HFF-Myc (cell line): ENCODE measurements around the gene RASSF5.

Experiments
- DNase-seq: peaks from one replicate; pipeline ENCODE4 v3.0.0-alpha.2; 2011; ENCODE audit warnings: low read depth; ENCODE audit errors: extremely low read depth
- H3K4me3 ChIP-seq: replicated peaks from 2 replicates; pipeline ENCODE4 v1.5.1; 2011; ENCODE audit warnings: low read depth, mild to moderate bottlenecking, control low read depth, low read length
- TF ChIP-seq, protein P1 (sequence below): IDR thresholded peaks from 2 replicates; pipeline ENCODE4 v1.5.1; 2012; ENCODE audit warnings: mild to moderate bottlenecking, low read depth, low read length, control low read depth; ENCODE audit errors: missing control alignments

The RASSF5 gene, protein sequence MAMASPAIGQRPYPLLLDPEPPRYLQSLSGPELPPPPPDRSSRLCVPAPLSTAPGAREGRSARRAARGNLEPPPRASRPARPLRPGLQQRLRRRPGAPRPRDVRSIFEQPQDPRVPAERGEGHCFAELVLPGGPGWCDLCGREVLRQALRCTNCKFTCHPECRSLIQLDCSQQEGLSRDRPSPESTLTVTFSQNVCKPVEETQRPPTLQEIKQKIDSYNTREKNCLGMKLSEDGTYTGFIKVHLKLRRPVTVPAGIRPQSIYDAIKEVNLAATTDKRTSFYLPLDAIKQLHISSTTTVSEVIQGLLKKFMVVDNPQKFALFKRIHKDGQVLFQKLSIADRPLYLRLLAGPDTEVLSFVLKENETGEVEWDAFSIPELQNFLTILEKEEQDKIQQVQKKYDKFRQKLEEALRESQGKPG

DNA sequence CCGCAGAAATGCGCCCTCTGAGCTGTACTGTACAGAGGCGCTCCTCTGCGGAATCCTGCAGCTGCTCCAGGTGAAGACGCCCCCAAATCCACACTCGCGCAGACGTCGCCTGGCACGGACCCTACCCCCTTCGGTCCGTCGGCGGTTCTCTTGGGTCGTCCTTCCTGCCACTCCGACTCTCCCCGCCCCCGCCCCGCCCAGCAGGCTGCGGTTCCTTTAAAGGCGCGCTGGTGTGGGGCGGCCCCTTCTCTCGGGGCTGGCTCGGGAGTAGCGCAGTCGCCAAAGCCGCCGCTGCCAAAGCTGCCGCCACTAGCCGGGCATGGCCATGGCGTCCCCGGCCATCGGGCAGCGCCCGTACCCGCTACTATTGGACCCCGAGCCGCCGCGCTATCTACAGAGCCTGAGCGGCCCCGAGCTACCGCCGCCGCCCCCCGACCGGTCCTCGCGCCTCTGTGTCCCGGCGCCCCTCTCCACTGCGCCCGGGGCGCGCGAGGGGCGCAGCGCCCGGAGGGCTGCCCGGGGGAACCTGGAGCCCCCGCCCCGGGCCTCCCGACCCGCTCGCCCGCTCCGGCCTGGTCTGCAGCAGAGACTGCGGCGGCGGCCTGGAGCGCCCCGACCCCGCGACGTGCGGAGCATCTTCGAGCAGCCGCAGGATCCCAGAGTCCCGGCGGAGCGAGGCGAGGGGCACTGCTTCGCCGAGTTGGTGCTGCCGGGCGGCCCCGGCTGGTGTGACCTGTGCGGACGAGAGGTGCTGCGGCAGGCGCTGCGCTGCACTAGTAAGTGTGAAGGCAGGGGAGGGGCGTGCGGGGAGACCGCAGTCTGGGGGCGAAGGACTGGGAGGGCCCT lies at the start of gene RASSF5:
RASSF5 (plus strand) TSS at position 248 of the 846 bp plus-strand sequence; CDS start at position 320, 72 bp downstream.
- H3K4me3 ChIP-seq, result peak within 1 kb of the TSS; percentile 40
- DNase-seq, result no peak
- TF ChIP-seq, protein P1, sequence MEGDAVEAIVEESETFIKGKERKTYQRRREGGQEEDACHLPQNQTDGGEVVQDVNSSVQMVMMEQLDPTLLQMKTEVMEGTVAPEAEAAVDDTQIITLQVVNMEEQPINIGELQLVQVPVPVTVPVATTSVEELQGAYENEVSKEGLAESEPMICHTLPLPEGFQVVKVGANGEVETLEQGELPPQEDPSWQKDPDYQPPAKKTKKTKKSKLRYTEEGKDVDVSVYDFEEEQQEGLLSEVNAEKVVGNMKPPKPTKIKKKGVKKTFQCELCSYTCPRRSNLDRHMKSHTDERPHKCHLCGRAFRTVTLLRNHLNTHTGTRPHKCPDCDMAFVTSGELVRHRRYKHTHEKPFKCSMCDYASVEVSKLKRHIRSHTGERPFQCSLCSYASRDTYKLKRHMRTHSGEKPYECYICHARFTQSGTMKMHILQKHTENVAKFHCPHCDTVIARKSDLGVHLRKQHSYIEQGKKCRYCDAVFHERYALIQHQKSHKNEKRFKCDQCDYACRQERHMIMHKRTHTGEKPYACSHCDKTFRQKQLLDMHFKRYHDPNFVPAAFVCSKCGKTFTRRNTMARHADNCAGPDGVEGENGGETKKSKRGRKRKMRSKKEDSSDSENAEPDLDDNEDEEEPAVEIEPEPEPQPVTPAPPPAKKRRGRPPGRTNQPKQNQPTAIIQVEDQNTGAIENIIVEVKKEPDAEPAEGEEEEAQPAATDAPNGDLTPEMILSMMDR, result no peak

DNA sequence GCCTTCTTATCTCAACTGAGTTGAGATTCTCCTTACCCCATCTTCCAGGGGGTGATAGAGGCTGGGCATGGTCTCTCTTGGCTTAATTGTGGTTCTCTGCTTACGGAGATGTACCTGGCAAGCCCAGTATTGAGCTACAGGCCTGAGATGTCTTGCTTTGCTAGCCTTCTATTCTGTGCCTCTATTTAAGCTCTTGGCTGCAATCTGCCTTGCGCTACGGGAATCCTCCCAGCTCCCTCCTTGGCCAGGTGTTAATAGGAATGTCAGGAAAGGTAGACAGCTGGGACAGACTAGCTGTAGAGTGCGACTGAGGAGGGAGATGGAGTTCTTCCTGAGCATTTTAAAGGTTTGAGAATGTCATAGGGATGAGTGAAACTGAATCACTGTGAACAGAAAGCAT lies 47.6 kb upstream of the RASSF5 start:
- no peak for DNase-seq
- TF ChIP-seq, protein P1, result no peak
- no peak overlapping the region for H3K4me3 ChIP-seq

DNA sequence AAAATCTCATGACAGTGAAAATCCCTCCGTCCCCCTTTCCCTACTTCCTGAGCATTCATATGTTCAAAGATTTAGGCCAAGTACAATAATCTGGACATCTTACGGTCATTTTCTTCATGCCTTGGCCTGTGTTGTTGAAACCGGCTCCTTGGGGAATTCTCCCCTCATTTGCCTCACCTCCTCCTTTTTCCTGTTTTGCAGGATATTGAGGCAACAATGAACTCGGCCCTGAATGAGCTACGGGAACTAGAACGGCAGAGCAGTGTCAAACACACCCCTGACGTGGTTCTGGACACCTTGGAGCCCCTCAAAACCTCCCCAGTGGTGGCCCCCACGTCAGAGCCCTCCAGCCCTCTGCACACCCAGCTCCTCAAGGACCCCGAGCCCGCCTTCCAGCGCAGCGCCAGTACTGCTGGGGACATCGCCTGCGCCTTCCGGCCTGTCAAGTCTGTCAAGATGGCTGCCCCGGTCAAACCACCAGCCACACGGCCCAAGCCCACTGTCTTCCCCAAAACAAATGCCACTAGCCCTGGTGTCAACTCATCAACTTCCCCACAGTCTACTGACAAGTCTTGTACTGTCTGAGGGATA lies 46.4 kb upstream of the RASSF5 start:
- H3K4me3 ChIP-seq, result no peak overlapping the region
- DNase-seq, result no peak
- TF ChIP-seq, protein P1, result no peak

- no peak for DNase-seq
- TF ChIP-seq, protein P1, result peak; percentile 85
Observed at GRCh38 chr1:206461602-206462455, 45.5 kb upstream of the RASSF5 start.

DNA sequence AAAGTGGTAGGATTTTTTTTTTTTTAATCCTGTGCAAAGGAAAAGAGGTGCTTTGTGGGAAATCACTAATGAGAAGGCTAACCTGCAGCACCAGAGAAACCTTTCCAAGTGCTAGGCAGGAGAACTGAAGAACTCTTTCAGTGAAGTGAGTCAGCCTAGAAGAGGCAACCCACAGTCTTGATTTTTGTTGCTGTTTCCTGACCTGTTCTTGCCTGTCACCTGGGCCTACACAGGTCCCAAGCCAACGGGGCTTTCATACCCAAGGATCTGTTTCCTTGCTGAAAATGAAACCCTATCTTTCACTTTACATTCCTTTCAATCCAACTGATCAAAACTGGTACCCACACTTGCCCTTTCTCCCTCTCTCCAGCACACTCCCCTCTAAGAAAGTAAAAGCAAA lies 44.2 kb upstream of the RASSF5 start:
- no peak overlapping the region for H3K4me3 ChIP-seq
- TF ChIP-seq, protein P1, result no peak
- DNase-seq, result no peak

More at GRCh38 chr1:206461602-206462455, 45.5 kb upstream of the RASSF5 start:
- no peak overlapping the region for H3K4me3 ChIP-seq

DNA sequence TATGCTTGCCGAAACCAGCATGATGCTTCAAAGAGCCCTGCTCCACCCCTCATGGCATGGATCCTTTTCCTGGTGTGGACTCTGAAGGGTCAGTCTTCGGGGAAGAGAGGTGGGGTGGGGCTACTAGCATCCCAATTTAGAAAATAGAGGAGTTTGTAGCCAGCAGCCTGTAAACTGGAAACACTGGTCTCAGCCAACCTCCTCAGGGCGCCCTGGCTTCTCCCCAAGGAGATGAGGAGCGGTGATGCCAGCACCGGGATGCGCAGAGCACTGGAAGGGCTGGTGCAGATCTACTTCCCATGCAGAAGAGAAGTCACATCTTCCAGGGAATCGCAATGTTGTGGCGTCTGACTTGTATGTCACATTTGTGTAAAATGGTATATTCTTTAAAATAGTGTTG lies 43.4 kb upstream of the RASSF5 start:
- no peak for DNase-seq
- no peak overlapping the region for H3K4me3 ChIP-seq
- TF ChIP-seq, protein P1, result no peak
